ENCODE results near the gene NOC2L.

NOC2L gene

DNA sequence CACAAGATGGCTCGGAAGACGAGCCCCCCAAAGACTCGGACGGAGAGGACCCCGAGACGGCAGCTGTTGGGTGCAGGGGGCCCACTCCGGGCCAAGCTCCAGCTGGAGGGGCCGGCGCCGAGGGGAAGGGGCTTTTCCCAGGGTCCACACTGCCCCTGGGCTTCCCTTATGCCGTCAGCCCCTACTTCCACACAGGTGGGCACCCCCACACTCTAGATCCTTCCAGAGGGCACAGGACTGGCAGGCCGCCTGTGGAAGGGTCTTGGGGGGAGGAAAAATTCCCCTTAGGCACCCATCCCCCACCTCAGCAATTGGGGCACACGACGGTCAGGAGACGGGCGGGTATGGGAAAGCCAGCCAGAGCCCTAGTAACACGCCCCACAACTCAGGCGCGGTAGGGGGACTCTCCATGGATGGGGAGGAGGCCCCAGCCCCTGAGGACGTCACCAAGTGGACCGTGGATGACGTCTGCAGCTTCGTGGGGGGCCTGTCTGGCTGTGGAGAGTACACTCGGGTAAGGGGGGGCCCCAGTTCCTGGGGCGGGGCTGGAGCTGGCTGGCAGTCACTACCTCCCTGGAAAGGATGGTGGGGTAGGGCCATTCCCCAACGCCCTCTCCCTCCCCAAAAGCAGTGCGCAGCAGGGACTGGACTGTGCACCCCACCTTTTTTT is 16.1 kb downstream of the NOC2L start:
- DNase-seq (ENCODE audit: low read depth) = no peak

- DNase-seq (ENCODE audit: low read depth) = no peak
These were observed 16.6 kb downstream of the NOC2L start for GRCh38 chr1:942411-942821.

DNA sequence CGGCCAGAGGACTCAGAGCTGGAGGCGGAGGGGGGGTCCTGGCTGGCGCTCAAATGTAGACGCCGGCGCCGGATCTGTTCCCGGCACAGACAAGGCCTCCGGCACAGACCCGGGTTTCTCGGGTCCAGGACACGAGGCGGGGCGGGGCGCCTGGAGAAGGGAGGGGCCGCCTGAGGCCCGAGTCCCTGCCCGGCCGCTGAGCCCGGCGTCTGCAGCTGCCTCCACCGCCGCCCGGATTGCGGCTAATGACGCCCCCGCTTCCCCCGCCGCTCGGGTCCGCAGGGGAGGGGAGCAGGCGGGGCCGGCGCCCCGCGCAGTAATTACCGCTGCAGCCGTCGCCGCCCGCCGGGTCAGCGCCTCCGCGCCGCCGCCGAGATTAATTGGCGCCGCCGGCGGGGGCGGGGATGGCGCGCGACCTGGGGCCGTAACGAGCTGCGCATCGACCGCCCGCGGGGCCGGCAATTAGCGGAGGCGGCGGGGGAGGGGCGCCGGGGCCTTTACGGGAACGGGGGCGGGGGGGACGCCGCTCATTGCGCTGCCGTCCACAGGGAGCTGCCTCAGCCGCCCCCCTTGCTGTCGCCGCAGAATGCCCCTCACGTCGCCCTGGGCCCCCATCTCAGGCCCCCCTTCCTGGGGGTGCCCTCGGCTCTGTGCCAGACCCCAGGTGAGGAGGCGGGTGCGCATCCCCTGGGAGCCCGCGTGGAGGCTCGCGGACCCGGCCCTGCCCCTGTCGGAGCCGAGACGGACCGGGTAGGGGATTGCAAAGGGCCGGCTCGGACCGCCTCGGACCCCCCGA is 17.3 kb downstream of the NOC2L start:
- DNase-seq (ENCODE audit: low read depth) = no peak

GRCh38 chr1:941015-941587 is 18.0 kb downstream of the NOC2L start:
- DNase-seq (ENCODE audit: low read depth) = no peak

- DNase-seq (ENCODE audit: low read depth) = no peak
These were observed 18.7 kb downstream of the NOC2L start for GRCh38 chr1:940107-941014.

GRCh38 chr1:939511-940106 is 19.4 kb downstream of the NOC2L start:
- DNase-seq (ENCODE audit: low read depth) = no peak

GRCh38 chr1:938711-939489 is 20.2 kb downstream of the NOC2L start:
- DNase-seq (ENCODE audit: low read depth) = no peak

GRCh38 chr1:938088-938683 is 20.9 kb downstream of the NOC2L start:
- DNase-seq (ENCODE audit: low read depth) = no peak

- no peak for DNase-seq (ENCODE audit: low read depth)
These were observed 21.5 kb downstream of the NOC2L start for GRCh38 chr1:937521-937920.

DNA sequence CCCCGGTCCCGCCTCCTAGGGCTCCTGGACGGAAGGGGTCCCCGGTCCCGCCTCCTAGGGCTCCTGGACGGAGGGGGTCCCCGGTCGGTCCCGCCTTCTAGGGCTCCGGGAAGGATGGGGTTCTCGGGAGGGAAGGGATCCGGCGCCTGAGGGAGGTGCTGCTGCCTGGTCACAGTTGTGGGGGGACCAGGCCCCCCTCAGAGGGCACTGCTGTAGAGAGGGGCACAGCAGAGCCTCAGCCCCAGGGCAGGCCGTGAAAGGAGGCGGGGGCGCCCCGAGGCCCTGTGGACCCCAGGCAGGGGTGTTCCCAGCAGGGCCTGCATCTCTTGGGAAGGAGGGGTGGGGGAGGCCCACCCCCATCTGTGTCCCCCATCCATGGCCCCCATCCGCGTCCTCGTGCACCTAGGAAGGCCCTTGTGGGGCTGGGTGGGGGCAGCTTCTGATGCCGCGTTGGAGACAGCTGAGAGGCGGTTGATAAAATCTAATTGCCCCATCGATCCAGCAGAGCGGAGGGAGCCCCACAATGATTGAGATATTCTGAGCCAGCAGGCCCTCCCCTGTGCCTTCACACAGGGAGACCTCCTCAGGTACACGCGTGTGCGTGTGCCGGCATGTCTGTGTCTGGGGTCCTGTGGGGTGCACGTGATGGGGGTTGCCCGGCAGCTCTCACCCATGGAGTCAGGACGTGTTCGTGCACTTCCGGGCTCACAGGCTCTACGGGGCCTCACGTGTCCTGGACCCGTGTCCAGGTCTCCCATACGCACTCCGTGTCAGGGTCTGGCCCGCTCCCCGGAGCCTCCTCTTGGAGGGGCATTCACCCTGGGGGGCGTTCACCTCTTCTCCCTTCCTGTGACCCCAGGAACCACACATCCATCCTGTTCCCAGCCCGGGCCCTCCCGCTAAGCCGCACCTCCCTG is 22.4 kb downstream of the NOC2L start:
- DNase-seq (ENCODE audit: low read depth) = no peak

GRCh38 chr1:935751-936231 is 23.3 kb downstream of the NOC2L start:
- DNase-seq (ENCODE audit: low read depth) = no peak

GRCh38 chr1:934991-935750 is 23.9 kb downstream of the NOC2L start:
- no peak for DNase-seq (ENCODE audit: low read depth)

DNA sequence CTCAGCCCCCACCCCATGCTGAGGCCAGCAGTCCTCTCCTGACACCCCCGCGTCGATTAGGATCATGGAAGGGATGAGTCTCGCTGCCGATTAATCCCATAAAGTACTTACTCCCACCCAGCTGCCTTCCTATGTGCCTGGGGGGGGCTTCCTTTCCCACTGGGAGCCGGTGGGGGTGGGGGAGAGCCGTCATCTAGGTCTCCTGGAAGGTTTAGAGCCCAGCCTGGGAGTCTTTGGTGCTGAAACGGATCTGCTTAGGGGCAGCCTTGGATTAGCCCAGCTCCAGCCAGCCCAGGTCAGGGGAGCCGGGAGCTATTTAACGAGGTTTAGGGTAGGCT is 25.5 kb downstream of the NOC2L start:
- DNase-seq (ENCODE audit: low read depth) = no peak

- no peak for DNase-seq (ENCODE audit: low read depth)
These were observed 26.1 kb downstream of the NOC2L start for GRCh38 chr1:932776-933602.

DNA sequence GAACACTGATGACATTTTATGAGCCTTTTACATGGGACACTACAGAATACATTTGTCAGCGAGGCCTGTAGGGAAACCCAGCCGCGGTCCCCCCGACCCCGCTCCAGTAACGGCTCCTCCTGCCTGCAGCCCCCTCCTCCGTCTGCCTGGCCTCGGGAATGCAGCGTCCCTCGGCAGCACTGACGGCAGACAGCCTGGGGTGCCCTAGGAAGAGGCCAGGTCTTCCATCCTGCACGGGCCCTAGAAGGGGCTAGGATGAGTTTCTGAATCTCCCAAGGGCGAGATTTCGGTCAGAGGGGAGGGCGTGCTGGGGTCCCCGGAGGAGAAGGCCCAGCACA is 26.9 kb downstream of the NOC2L start:
- DNase-seq (ENCODE audit: low read depth) = no peak

- DNase-seq (ENCODE audit: low read depth) = no peak
These were observed 27.5 kb downstream of the NOC2L start for GRCh38 chr1:931380-932172.

DNA sequence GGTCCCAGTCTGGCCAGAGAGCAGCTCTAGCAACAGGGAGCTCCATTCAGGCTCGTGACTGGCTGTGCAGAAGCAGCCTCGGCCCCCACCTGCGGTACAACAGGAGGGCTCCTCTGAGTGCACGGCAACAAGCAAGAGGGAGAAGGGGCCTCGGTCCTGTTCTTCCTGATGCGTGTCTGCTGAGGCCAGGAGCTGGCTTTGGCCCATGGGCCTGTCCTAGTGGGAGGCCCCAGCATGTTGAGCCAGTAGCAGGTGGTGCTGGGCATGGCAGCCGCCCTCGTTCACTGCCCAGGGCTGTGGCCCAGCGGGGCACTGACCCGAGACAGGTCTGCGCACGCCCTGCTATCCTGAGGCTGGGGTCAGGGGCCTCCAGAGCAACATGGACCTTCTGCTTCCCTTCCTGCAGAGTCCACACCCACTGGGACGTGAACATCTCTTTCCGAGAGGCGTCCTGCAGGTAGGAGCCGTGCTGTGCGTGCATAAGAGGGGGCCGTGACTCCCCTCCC is 28.4 kb downstream of the NOC2L start:
- DNase-seq (ENCODE audit: low read depth) = no peak

All from activated gamma-delta T cell treated with anti-CD3 and anti-CD28 coated beads, Interleukin-2, amount 50 U/mL, for 16 hours (primary cell).